Prostate gland (tissue), 2 donors: ENCODE measurements around the gene MRPL48. TPM values are rescaled to one million over a fixed set of nuclear protein-coding genes. Genes with fewer than 3 reads are reported as not detected.
"Not testable (repeated sequence)": the region's sequence is repeated elsewhere in the genome, so short reads cannot be mapped to it uniquely, and the experiment has no call there.

Experiments used
- DNase-seq: peaks from one replicate; pipeline ENCODE4 v3.0.0-alpha.2; 2019; ENCODE audit warnings: low spot score
- H3K27ac ChIP-seq, 2 donors: fragments of 200-600 bp; sonication (generic); 2 replicates each; pipeline ENCODE4 v1.5.1; 2017 to 2019
- H3K27me3 ChIP-seq: fragments of 200-600 bp; sonication (generic); replicated peaks from 2 replicates; pipeline ENCODE4 v1.5.1; 2019; ENCODE audit not compliant: insufficient read depth
- H3K36me3 ChIP-seq, 2 donors: fragments of 200-600 bp; sonication (generic); 1 replicate in 1 of 2; 2 replicates in 1 of 2; pipeline versions ENCODE4 v1.5.1 to v1.8.1; 2017 to 2019
- H3K4me1 ChIP-seq: fragments of 200-600 bp; sonication (generic); replicated peaks from 2 replicates; pipeline ENCODE4 v1.5.1; 2019
- H3K4me3 ChIP-seq, 2 donors: fragments of 200-600 bp; sonication (generic); 2 replicates each; pipeline ENCODE4 v1.5.1; 2017 to 2019
- H3K9me3 ChIP-seq: fragments of 200-600 bp; sonication (generic); 2 replicates; pipeline ENCODE4 v1.5.1; 2017
- POLR2A ChIP-seq: fragments of 450-650 bp; IDR thresholded peaks from one replicate; pipeline ENCODE4 v1.6.1; 2016; ENCODE audit warnings: antibody characterized with exemption, mild to moderate bottlenecking
- POLR2AphosphoS5 ChIP-seq: sonication (generic); formaldehyde crosslinking; IDR thresholded peaks from one replicate; pipeline ENCODE4 v1.6.1; 2017; ENCODE audit warnings: antibody characterized with exemption
- WGBS: methylation state at CpG from one replicate; pipeline ENCODE4 v1.1.5; 2018; 5-methylcytosine and 5-hydroxymethylcytosine counted together
- intact Hi-C: fragments of 100-400 bp; cut with DNase I; formaldehyde crosslinking; loops from one replicate; pipeline ENCODE4 v1.14.2; 2022
- total RNA-seq, 2 donors: library from RNA; depleted of rRNA; stranded (reverse); fragments of >200 nt; gene quantifications; one replicate each; pipeline ENCODE4 v1.1.0, GENCODE V29; 2016
- TF ChIP-seq, protein P1 (sequence below), 4 experiments: fragments of 200-600 bp in 2 of 4; fragments of 450-650 bp in 2 of 4; sonication (generic) in 2 of 4; IDR thresholded peaks; 1 replicate in 3 of 4; 2 replicates in 1 of 4; pipeline ENCODE4 v1.5.1; 2016 to 2019; ENCODE audit warnings: antibody characterized with exemption in 4 of 4, mild to moderate bottlenecking in 2 of 4, moderate library complexity in 2 of 4

Gene MRPL48
- total RNA-seq, 2 donors from 2014 or later = 11.1 to 33.0 TPM

DNA sequence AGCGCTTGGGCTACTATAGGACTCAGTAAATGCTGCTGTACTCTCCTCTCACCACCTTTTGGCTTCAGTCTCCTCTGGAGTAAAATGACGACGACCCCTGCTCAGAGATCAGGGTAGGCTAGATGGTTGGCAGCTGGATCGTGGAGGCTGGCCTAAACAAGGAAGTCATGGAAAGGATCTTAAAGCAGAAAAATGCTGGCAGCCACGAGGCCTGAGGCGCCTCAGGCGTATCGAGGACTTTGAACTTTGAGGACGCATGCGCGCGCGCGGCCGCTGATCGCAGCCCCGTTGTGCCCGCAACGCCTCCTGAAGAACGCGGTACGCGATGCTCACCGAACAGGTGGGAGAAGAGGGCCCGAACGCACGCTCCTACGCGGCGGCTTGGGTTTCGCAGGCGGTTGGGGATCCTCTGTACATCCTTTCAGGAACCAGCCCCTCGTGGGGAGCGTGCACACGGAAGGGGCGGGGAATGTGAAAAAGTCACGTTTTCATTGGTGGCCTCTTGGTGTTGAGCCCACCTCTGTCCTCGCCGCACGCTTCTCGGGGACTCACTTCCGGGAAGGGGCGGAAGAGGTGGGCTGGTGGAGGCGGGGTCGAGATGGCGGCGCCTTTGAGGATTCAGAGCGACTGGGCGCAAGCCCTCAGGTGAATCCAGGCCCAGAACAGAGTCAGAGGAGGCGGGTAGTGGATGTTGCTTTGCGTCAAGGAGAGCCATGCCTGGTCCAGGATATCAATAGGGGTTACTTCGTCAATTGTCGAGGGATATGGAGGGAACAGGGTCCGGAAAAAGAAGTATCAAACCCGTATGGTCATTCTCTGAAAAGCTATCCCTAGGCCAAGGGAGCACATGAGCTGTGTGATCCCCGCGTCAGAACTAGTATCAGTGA is 89.0 kb downstream of the MRPL48 start, which contains the start of the genes COA4 and PAAF1:
TSS of gene COA4 (minus strand) at position 423 of the 887 bp plus-strand sequence. CDS start 3,468 bp downstream, outside the sequence.
TSS of gene PAAF1 (plus strand) at position 576 of the 887 bp plus-strand sequence. CDS start at position 599, 23 bp downstream.
- under 1% methylated on average over 57 of the region's 57 CpGs for WGBS
- DNase-seq = peak; percentile 93
- Histone ChIP-seq H3K9me3 (no peaks in the 10 kb centered on the region), H3K4me1 (no peaks in the 10 kb centered on the region), H3K4me3 (peak within 1 kb of the TSS; percentile 61 to 84), H3K27ac (peak within 1 kb of the TSS; percentile 78 to 85), H3K27me3 (no peaks in the 10 kb centered on the region), H3K36me3 (peaks cover 0 to 4% of the 10 kb centered on the region in 2 donors)
- intact Hi-C loops = loop anchor here (10.0 kb wide), 1 partner anchor 92 kb away; the partner anchor contains the start of gene MRPL48
- TF ChIP-seq POLR2AphosphoS5 (peak; percentile 96), POLR2A (peak; percentile 43)
- TF ChIP-seq, protein P1, sequence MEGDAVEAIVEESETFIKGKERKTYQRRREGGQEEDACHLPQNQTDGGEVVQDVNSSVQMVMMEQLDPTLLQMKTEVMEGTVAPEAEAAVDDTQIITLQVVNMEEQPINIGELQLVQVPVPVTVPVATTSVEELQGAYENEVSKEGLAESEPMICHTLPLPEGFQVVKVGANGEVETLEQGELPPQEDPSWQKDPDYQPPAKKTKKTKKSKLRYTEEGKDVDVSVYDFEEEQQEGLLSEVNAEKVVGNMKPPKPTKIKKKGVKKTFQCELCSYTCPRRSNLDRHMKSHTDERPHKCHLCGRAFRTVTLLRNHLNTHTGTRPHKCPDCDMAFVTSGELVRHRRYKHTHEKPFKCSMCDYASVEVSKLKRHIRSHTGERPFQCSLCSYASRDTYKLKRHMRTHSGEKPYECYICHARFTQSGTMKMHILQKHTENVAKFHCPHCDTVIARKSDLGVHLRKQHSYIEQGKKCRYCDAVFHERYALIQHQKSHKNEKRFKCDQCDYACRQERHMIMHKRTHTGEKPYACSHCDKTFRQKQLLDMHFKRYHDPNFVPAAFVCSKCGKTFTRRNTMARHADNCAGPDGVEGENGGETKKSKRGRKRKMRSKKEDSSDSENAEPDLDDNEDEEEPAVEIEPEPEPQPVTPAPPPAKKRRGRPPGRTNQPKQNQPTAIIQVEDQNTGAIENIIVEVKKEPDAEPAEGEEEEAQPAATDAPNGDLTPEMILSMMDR (IDR thresholded peaks at IDR 0.05) = peak in 2 of 4 experiments; percentile 2 to 25

DNA sequence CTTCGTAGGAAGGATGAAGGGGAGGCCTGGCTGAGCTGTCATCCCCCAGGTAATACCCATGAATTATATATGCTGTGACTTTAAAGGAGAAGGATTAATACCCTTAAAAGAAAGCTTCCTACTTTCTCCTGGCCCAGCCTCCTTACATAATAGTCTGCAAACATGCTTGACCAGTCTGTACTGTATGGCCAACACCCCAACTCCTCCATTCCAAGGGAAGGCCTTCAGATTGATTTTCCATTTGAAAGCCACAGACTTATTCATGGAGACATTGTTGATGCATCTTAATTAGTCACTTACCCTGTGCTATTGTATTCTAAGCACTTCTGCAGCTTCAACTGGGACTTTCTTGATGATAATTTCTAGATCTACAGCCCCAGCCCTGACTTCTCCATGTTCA is 91.1 kb downstream of the MRPL48 start:
- no peaks in the 10 kb centered on the region for H3K27me3 ChIP-seq
- no peak overlapping the region for H3K27ac ChIP-seq
- 63% methylated on average over 1 of the region's 1 CpG for WGBS
- no peak overlapping the region for H3K4me3 ChIP-seq
- H3K9me3 ChIP-seq = no peaks in the 10 kb centered on the region
- TF ChIP-seq, protein P1 (IDR thresholded peaks at IDR 0.05) = no peak
- TF ChIP-seq POLR2AphosphoS5 (no peak), POLR2A (no peak)
- no peak for DNase-seq
- intact Hi-C loops = loop anchor here (10.0 kb wide), 1 partner anchor 94 kb away; the partner anchor contains the start of gene MRPL48
- no peaks in the 10 kb centered on the region for H3K4me1 ChIP-seq
- H3K36me3 ChIP-seq = peaks cover 0 to 4% of the 10 kb centered on the region in 2 donors

DNA sequence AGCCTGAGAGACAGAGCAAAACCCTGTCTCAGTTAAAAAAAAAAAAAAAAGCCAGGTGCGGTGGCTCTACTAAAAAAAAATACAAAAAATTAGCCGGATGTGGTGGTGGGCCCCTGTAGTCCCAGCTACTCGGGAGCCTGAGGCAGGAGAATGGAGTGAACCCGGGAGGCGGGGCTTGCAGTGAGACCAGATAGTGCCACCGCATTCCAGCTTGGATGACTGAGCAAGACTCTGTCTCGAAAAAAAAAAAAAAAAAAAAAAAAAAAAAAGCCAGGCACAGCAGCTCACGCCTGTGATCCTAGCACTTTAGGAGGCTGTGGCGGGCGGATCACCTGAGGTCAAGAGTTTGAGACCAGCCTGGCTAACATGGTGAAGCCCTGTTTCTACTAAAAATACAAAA is 92.8 kb downstream of the MRPL48 start:
- H3K36me3 ChIP-seq, intact Hi-C loops, H3K27ac ChIP-seq, H3K27me3 ChIP-seq, H3K4me1 ChIP-seq, H3K9me3 ChIP-seq, H3K4me3 ChIP-seq, DNase-seq: not testable (repeated sequence)
- 87% methylated on average over 10 of the region's 10 CpGs for WGBS

DNA sequence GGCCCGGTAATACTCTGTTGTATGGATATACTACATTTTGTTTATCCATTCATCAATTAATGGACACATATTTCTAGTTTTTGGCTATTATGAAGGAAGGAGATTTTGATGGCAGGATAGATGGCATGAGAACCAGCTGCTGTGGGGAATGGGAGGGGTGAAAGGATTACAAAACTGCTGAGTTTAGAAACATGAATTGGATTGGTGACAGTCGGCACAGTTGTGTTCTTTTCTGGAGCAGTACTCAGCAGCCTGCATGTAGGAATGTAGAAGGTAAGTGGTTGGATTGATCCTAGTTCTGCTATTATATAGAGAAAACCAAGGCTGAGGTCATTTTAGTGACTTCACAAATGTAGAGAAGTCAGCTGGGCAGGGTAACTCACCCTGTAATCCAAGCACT is 96.2 kb downstream of the MRPL48 start:
- no peaks in the 10 kb centered on the region for H3K4me1 ChIP-seq
- no peak for DNase-seq
- H3K27ac ChIP-seq = no peak overlapping the region
- intact Hi-C loops = no loop called here
- no peaks in the 10 kb centered on the region for H3K27me3 ChIP-seq
- no peak overlapping the region for H3K4me3 ChIP-seq
- no peak for TF ChIP-seq POLR2AphosphoS5
- TF ChIP-seq, protein P1 (IDR thresholded peaks at IDR 0.05) = no peak
- no peak for TF ChIP-seq POLR2A
- no peaks in the 10 kb centered on the region for H3K9me3 ChIP-seq
- WGBS = 89% methylated on average over 2 of the region's 2 CpGs
- no peaks in the 10 kb centered on the region for H3K36me3 ChIP-seq

DNA sequence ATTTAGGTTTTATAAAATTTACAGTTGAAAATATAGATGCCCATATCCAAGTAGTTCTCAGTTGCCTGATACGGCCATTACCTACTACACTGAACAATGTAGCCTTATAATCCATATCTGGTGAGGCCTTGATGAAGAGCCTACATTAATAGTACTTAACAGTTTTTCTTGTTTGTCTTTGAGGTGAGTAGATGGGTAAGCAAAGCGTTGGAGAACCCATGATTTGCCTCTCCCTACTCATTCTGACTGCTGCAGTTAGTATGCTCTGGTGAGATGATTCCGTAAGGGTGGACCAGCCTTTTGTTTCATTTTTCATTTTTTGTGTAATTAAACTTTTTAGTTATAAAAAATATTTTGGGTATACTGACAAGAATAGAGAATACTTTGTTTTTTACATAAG is 100.6 kb downstream of the MRPL48 start:
- WGBS = 92% methylated on average over 3 of the region's 3 CpGs
- no peaks in the 10 kb centered on the region for H3K36me3 ChIP-seq
- H3K4me1 ChIP-seq = no peaks in the 10 kb centered on the region
- H3K9me3 ChIP-seq = no peaks in the 10 kb centered on the region
- H3K4me3 ChIP-seq = no peak overlapping the region
- no peak for DNase-seq
- no peak overlapping the region for H3K27ac ChIP-seq
- no peaks in the 10 kb centered on the region for H3K27me3 ChIP-seq
- TF ChIP-seq POLR2A = no peak
- TF ChIP-seq POLR2AphosphoS5 = no peak
- TF ChIP-seq, protein P1 (IDR thresholded peaks at IDR 0.05) = no peak
- intact Hi-C loops = no loop called here
